ENCODE data around the gene CLNK.

CLNK gene

DNA sequence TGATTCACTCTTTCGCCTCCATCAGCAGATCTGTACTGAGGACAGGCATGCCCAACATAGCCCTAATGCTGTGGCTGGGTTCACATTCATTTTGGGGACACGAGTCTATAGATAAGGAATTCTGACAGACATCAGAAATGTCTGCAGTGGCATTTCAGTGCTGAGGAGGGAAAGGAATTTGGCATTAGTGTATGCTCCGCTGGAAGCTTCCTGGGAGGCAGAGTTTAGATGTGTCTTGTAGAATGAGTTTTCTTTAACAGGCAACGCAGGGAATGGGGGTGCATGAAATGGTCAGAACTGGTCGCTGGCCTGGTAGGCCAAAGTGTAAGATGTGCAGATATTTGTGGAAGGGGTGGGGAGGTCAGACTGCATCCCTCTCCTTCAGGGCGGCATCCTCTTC is 183.8 kb downstream of the CLNK start:
- Histone ChIP-seq H3K9me2 (replicated peaks; ENCODE audit: control insufficient read depth, low read length) (no peaks in the 10 kb centered on the region), H3K36me3 (ENCODE audit: control insufficient read depth, low read length) (no peaks in the 10 kb centered on the region), H3K4me1 (ENCODE audit: control insufficient read depth, low read length) (no peaks in the 10 kb centered on the region), H4K20me1 (ENCODE audit: control insufficient read depth, insufficient read depth, low read depth, low read length) (no peaks in the 10 kb centered on the region), H3K9me3 (ENCODE audit: control insufficient read depth, insufficient read depth, low read length) (peaks cover 3% of the 10 kb centered on the region; the same call in 1 of the 2 replicates), H3K79me2 (ENCODE audit: control insufficient read depth, low read length) (no peaks in the 10 kb centered on the region), H3F3A (ENCODE audit: control insufficient read depth, insufficient read depth) (no peaks in the 10 kb centered on the region), H3K27me3 (ENCODE audit: control insufficient read depth, low read length) (no peaks in the 10 kb centered on the region), H3K27ac (ENCODE audit: low read depth, low read length) (no peak overlapping the region), H3K4me3 (ENCODE audit: low read length) (no peak overlapping the region), H3K4me2 (ENCODE audit: low read length) (no peak overlapping the region)
- TF ChIP-seq EZH2phosphoT487 (IDR thresholded peaks at IDR 0.05; ENCODE audit: borderline replicate concordance, low read length), result no peak
- TF ChIP-seq, protein P1, sequence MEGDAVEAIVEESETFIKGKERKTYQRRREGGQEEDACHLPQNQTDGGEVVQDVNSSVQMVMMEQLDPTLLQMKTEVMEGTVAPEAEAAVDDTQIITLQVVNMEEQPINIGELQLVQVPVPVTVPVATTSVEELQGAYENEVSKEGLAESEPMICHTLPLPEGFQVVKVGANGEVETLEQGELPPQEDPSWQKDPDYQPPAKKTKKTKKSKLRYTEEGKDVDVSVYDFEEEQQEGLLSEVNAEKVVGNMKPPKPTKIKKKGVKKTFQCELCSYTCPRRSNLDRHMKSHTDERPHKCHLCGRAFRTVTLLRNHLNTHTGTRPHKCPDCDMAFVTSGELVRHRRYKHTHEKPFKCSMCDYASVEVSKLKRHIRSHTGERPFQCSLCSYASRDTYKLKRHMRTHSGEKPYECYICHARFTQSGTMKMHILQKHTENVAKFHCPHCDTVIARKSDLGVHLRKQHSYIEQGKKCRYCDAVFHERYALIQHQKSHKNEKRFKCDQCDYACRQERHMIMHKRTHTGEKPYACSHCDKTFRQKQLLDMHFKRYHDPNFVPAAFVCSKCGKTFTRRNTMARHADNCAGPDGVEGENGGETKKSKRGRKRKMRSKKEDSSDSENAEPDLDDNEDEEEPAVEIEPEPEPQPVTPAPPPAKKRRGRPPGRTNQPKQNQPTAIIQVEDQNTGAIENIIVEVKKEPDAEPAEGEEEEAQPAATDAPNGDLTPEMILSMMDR (IDR thresholded peaks at IDR 0.05; ENCODE audit: low read depth, low read length, poor library complexity, severe bottlenecking), result no peak

GRCh38 chr4:10496200-10496599 is 188.4 kb downstream of the CLNK start:
- Histone ChIP-seq H3K9me2 (replicated peaks; ENCODE audit: control insufficient read depth, low read length) (no peaks in the 10 kb centered on the region), H3K27me3 (ENCODE audit: control insufficient read depth, low read length) (no peaks in the 10 kb centered on the region), H3K4me1 (ENCODE audit: control insufficient read depth, low read length) (no peaks in the 10 kb centered on the region), H3K79me2 (ENCODE audit: control insufficient read depth, low read length) (no peaks in the 10 kb centered on the region), H3F3A (ENCODE audit: control insufficient read depth, insufficient read depth) (no peaks in the 10 kb centered on the region), H3K4me2 (ENCODE audit: low read length) (no peak overlapping the region), H3K27ac (ENCODE audit: low read depth, low read length) (no peak overlapping the region), H3K36me3 (ENCODE audit: control insufficient read depth, low read length) (no peaks in the 10 kb centered on the region), H3K9me3 (ENCODE audit: control insufficient read depth, insufficient read depth, low read length) (no peaks in the 10 kb centered on the region), H3K4me3 (ENCODE audit: low read length) (no peak overlapping the region), H4K20me1 (ENCODE audit: control insufficient read depth, insufficient read depth, low read depth, low read length) (no peaks in the 10 kb centered on the region)
- no peak for TF ChIP-seq EZH2phosphoT487 (IDR thresholded peaks at IDR 0.05; ENCODE audit: borderline replicate concordance, low read length)
- TF ChIP-seq, protein P1 (IDR thresholded peaks at IDR 0.05; ENCODE audit: low read depth, low read length, poor library complexity, severe bottlenecking), result no peak

GRCh38 chr4:10495651-10496050 is 188.9 kb downstream of the CLNK start:
- H3K4me3 ChIP-seq (ENCODE audit: low read length), result no peak overlapping the region
- H3K9me2 ChIP-seq (replicated peaks; ENCODE audit: control insufficient read depth, low read length), result no peaks in the 10 kb centered on the region
- TF ChIP-seq EZH2phosphoT487 (IDR thresholded peaks at IDR 0.05; ENCODE audit: borderline replicate concordance, low read length), result no peak
- TF ChIP-seq, protein P1 (IDR thresholded peaks at IDR 0.05; ENCODE audit: low read depth, low read length, poor library complexity, severe bottlenecking), result no peak
- H3K4me2 ChIP-seq (ENCODE audit: low read length), result no peak overlapping the region
- no peaks in the 10 kb centered on the region for H4K20me1 ChIP-seq (ENCODE audit: control insufficient read depth, insufficient read depth, low read depth, low read length)
- H3K9me3 ChIP-seq (ENCODE audit: control insufficient read depth, insufficient read depth, low read length), result no peaks in the 10 kb centered on the region
- H3K27ac ChIP-seq (ENCODE audit: low read depth, low read length), result no peak overlapping the region
- H3K36me3 ChIP-seq (ENCODE audit: control insufficient read depth, low read length), result no peaks in the 10 kb centered on the region
- no peaks in the 10 kb centered on the region for H3K4me1 ChIP-seq (ENCODE audit: control insufficient read depth, low read length)
- no peaks in the 10 kb centered on the region for H3K27me3 ChIP-seq (ENCODE audit: control insufficient read depth, low read length)
- H3F3A ChIP-seq (ENCODE audit: control insufficient read depth, insufficient read depth), result no peaks in the 10 kb centered on the region
- no peaks in the 10 kb centered on the region for H3K79me2 ChIP-seq (ENCODE audit: control insufficient read depth, low read length)

- Histone ChIP-seq H3K79me2 (ENCODE audit: control insufficient read depth, low read length) (no peaks in the 10 kb centered on the region), H3K4me1 (ENCODE audit: control insufficient read depth, low read length) (no peaks in the 10 kb centered on the region), H3K36me3 (ENCODE audit: control insufficient read depth, low read length) (no peaks in the 10 kb centered on the region), H3K4me3 (ENCODE audit: low read length) (no peak overlapping the region), H3K27me3 (ENCODE audit: control insufficient read depth, low read length) (no peaks in the 10 kb centered on the region), H4K20me1 (ENCODE audit: control insufficient read depth, insufficient read depth, low read depth, low read length) (no peaks in the 10 kb centered on the region), H3K9me3 (ENCODE audit: control insufficient read depth, insufficient read depth, low read length) (no peaks in the 10 kb centered on the region), H3K27ac (ENCODE audit: low read depth, low read length) (no peak overlapping the region), H3K9me2 (replicated peaks; ENCODE audit: control insufficient read depth, low read length) (no peaks in the 10 kb centered on the region), H3K4me2 (ENCODE audit: low read length) (no peak overlapping the region), H3F3A (ENCODE audit: control insufficient read depth, insufficient read depth) (no peaks in the 10 kb centered on the region)
- TF ChIP-seq, protein P1 (IDR thresholded peaks at IDR 0.05; ENCODE audit: low read depth, low read length, poor library complexity, severe bottlenecking), result no peak
- TF ChIP-seq EZH2phosphoT487 (IDR thresholded peaks at IDR 0.05; ENCODE audit: borderline replicate concordance, low read length), result no peak
These were observed 192.1 kb downstream of the CLNK start for GRCh38 chr4:10492464-10492863.

All from DOHH2 (cell line).